Activated T-cell treated with anti-CD3 and anti-CD28 coated beads, Interleukin-2, amount 50 U/mL, for 72 hours (primary cell): Measurements from ENCODE around the gene ITGB6. TPM values are rescaled to one million over a fixed set of nuclear protein-coding genes. Genes with fewer than 3 reads are reported as not detected.
"Not testable (repeated sequence)": the region's sequence is repeated elsewhere in the genome, so short reads cannot be mapped to it uniquely, and the experiment has no call there.

Experiments used
- ATAC-seq, 2 donors: fragments of 150-1000 bp; cut with Tn5 transposase; replicated peaks in 1 of 2; 2 replicates each; pipeline ENCODE4 v1.10.0; 2021; ENCODE audit warnings: moderate library complexity in 2 of 2, mild to moderate bottlenecking in 1 of 2
- DNase-seq, 2 donors: peaks; one replicate each; pipeline ENCODE4 v3.0.0; 2021 to 2022; ENCODE audit warnings: mixed read lengths in 1 of 2
- H3K27ac Mint-ChIP-seq: one replicate; pipeline ENCODE4 v1.8.0; 2022; ENCODE audit warnings: mild to moderate bottlenecking, moderate library complexity, mixed read lengths
- H3K27me3 Mint-ChIP-seq: one replicate; pipeline ENCODE4 v1.8.0; 2022; ENCODE audit warnings: low read depth, mixed read lengths
- H3K36me3 Mint-ChIP-seq, 2 donors: one replicate each; pipeline ENCODE4 v1.8.0; 2022; ENCODE audit warnings: mixed read lengths in 2 of 2, mild to moderate bottlenecking in 1 of 2; ENCODE audit not compliant: insufficient read depth in 2 of 2
- H3K4me1 Mint-ChIP-seq: one replicate; pipeline ENCODE4 v1.8.0; 2022; ENCODE audit warnings: low read depth, mixed read lengths
- H3K4me3 Mint-ChIP-seq, 2 donors: one replicate each; pipeline ENCODE4 v1.8.0; 2022; ENCODE audit warnings: mild to moderate bottlenecking in 2 of 2, mixed read lengths in 2 of 2, moderate library complexity in 2 of 2
- H3K9me3 Mint-ChIP-seq, 2 donors: one replicate each; pipeline ENCODE4 v1.8.0; 2022; ENCODE audit warnings: mixed read lengths in 2 of 2
- total RNA-seq, 2 donors: library from RNA; stranded (reverse); gene quantifications; one replicate each; pipeline ENCODE4 v1.2.3, GENCODE V29; 2022

ITGB6 gene
- total RNA-seq, 2 donors from 2014 or later, result not detected

DNA sequence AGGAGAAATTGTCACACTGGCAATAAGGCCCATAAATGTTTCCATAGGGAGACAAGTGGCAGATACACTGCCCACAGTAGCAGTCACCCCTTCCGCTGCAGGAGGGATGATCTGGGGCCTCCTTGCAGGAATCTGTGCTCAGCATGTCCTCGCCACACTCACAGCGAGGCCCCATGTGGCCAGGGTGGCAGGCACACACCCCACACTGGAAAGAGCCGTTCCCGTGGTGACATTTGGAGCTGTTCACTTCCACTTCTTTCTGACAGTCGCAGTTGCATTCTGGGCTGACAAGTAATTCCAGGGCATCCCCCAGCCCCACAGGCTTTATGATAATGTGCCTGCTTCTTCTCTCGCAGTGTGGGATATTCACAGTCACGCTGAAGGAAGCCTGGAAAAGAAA, 62.6 kb downstream of the ITGB6 start:
- Mint-ChIP-seq H3K4me1 (no peaks in the 10 kb centered on the region), H3K4me3 (no peak overlapping the region), H3K27ac (no peak overlapping the region), H3K9me3 (peaks cover 0 to 3% of the 10 kb centered on the region in 2 donors), H3K36me3 (no peaks in the 10 kb centered on the region), H3K27me3 (peaks cover 15% of the 10 kb centered on the region)
- DNase-seq (no peak), ATAC-seq (no peak)

DNA sequence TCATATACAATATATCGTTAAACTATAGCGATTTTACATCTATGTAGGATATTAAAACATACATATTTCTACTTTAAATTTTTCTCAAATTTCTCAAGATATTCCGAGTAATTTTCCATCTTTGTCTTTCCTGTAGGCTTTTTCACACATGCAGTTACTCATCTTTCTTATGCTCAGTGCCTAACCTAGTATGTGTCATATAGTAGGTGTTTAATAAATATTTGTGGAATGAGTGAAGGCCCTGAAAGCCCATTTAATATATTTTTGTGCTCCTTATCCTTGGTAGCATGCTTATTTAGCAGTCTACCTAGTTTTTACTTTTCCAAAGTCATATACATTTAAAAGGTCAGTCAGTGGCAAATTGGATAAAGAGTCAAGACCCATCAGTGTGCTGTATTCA, 67.3 kb downstream of the ITGB6 start:
- ATAC-seq (no peak), DNase-seq (no peak)
- Mint-ChIP-seq H3K27ac (no peak overlapping the region), H3K4me3 (no peak overlapping the region), H3K27me3 (peaks cover 25% of the 10 kb centered on the region), H3K4me1 (no peaks in the 10 kb centered on the region), H3K9me3 (peaks cover 0 to 3% of the 10 kb centered on the region in 2 donors), H3K36me3 (no peaks in the 10 kb centered on the region)

DNA sequence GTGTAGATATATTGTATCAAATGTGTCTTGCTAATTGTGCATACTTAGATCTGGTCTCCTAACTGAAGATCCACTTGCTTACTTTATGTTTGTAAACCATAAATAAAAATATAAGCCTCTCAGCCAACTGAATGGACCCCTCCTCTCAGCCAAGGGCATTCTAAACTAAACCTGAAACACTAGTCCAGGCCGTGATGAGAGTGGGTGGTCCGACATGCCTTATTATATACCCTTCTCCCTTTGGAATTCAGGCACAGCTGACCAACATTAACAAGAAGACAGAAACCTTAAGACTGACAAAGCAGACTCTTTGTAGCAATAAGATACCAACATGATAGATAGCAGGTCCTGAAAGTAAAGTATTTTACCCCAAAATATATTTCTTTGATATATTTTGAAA, 73.3 kb downstream of the ITGB6 start:
- DNase-seq (no peak), ATAC-seq (no peak)
- H3K36me3 Mint-ChIP-seq, result no peaks in the 10 kb centered on the region
- H3K4me3 Mint-ChIP-seq, result no peak overlapping the region
- peaks cover 17% of the 10 kb centered on the region for H3K27me3 Mint-ChIP-seq
- no peaks in the 10 kb centered on the region for H3K9me3 Mint-ChIP-seq
- H3K27ac Mint-ChIP-seq, result no peak overlapping the region
- no peaks in the 10 kb centered on the region for H3K4me1 Mint-ChIP-seq

DNA sequence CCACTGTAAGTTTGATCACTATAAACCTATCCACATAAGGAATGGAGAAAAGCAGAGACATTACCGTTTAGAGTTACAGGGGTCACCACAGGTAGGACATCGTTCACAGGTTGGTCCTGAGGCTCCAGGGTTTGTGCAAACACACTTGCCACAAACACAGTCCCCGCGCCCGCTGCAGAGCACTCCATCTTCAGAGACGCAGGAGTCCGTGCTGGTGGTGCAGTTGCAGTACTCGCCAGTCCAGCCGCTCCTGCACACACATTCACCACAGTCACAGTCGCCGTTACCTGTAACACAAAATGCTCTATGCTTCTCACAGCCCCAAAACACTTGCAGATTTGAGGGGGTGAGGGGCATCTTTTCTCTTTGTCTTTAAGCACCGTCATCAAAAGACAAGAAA, 73.8 kb downstream of the ITGB6 start:
- H3K4me1 Mint-ChIP-seq, result no peaks in the 10 kb centered on the region
- H3K4me3 Mint-ChIP-seq, result no peak overlapping the region
- H3K27ac Mint-ChIP-seq, result no peak overlapping the region
- DNase-seq, result no peak
- H3K9me3 Mint-ChIP-seq, result no peaks in the 10 kb centered on the region
- H3K36me3 Mint-ChIP-seq, result no peaks in the 10 kb centered on the region
- peaks cover 17% of the 10 kb centered on the region for H3K27me3 Mint-ChIP-seq
- ATAC-seq, result no peak

DNA sequence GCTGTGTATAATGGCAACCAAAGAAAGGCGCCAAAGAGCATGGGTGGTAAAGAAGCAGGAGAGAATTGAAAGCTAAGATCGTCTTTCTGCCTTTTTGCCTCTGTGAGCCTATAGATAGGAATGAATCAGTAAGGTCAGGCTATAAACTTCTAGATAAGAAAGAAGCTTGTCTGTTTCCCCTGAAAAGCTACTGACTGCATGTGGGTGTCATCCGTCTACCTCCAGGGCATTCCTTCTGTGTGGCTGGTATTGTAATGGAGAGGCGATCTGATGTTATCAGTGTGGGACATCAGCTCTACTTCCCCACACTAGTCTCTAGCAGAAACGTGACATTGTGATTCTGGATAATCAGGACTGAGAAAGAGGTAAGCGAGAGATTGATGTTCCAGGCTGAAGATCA, 74.2 kb downstream of the ITGB6 start:
- no peak overlapping the region for H3K27ac Mint-ChIP-seq
- no peaks in the 10 kb centered on the region for H3K9me3 Mint-ChIP-seq
- H3K4me1 Mint-ChIP-seq, result no peaks in the 10 kb centered on the region
- no peak for DNase-seq
- no peak overlapping the region for H3K4me3 Mint-ChIP-seq
- no peak for ATAC-seq
- peaks cover 17% of the 10 kb centered on the region for H3K27me3 Mint-ChIP-seq
- no peaks in the 10 kb centered on the region for H3K36me3 Mint-ChIP-seq

DNA sequence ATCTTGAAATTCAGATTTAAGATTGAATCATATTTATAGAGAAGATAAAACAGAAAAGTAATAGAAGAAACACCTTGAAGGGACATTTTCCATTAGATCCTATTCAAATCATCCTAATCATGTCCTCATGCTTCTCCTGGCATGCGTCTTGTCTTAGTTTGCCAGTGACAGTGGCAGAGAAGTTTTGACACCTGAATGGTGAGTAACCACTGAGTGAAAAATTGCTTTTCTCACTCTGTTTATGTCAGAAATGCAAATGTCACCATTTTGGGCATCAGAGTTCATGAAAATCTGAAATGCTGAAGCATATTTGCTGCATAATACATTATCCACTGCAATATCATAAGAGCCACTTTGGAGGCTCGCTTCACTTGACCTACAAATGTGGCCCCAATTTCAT, 74.7 kb downstream of the ITGB6 start:
- Mint-ChIP-seq H3K4me3 (no peak overlapping the region), H3K4me1 (no peaks in the 10 kb centered on the region), H3K36me3 (no peaks in the 10 kb centered on the region), H3K27ac (no peak overlapping the region), H3K27me3 (peaks cover 17% of the 10 kb centered on the region), H3K9me3 (no peaks in the 10 kb centered on the region)
- ATAC-seq (no peak), DNase-seq (no peak)

DNA sequence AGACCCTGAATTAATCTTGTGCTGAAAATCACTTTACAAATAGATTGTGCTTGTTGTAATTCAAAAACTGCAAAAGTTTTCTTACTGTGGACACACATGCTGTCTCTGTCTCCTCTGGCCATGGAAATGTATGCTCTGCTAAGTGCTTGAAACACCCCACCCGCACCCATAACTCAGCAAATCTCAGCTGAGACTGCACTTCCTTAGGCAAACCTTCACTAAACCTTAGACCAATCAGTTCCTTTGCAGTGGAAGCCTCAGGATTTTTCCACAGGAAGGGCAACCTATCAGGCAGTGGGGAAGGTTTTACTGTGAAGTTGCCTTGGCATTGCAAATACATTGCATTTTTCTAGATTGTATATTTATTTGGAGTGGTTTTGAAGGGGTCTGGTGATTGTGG, 75.5 kb downstream of the ITGB6 start:
- Mint-ChIP-seq H3K4me1 (no peaks in the 10 kb centered on the region), H3K27me3 (peaks cover 17% of the 10 kb centered on the region), H3K36me3 (no peaks in the 10 kb centered on the region), H3K27ac (no peak overlapping the region), H3K4me3 (no peak overlapping the region), H3K9me3 (no peaks in the 10 kb centered on the region)
- DNase-seq, result no peak
- no peak for ATAC-seq

DNA sequence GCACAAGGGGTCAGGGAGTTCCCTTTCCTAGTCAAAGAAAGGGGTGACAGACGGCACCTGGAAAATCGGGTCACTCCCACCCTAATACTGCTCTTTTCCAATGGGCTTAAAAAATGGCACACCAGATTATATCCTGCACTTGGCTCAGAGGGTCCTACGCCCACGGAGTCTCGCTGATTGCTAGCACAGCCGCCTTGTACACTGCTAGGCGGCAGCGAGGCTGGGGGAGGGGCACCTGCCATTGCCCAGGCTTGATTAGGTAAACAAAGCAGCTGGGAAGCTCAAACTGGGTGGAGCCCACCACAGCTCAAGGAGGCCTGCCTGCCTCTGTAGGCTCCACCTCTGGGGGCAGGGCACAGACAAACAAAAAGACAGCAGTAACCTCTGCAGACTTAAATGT, 85.4 kb downstream of the ITGB6 start:
- not testable (repeated sequence) for H3K4me3 Mint-ChIP-seq, ATAC-seq, H3K27ac Mint-ChIP-seq, H3K4me1 Mint-ChIP-seq, H3K9me3 Mint-ChIP-seq, H3K36me3 Mint-ChIP-seq, DNase-seq
- H3K27me3 Mint-ChIP-seq, result peaks cover 13% of the 10 kb centered on the region

DNA sequence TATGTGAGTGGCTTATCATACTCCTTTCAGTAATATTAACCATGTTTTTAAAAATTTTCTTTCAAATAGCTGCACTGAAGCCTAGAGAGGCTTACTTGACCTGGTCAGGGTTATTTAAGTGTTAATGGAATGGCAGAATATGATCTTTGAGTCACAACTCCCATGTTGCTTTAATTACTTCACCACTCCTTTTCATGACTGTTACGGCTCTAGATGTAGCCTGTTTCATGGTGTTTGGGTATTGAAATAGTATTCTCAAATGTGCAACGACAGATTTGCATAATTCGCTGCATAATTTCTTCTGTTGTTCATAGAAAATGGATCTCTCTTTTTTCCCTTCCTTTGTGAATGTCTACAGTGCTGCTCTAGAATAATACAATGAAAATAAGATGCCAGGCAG, 86.1 kb downstream of the ITGB6 start:
- Mint-ChIP-seq H3K36me3 (no peaks in the 10 kb centered on the region), H3K27me3 (peaks cover 13% of the 10 kb centered on the region), H3K4me3 (no peak overlapping the region), H3K9me3 (no peaks in the 10 kb centered on the region), H3K27ac (no peak overlapping the region), H3K4me1 (peaks cover 7% of the 10 kb centered on the region)
- no peak for ATAC-seq
- DNase-seq, result no peak

DNA sequence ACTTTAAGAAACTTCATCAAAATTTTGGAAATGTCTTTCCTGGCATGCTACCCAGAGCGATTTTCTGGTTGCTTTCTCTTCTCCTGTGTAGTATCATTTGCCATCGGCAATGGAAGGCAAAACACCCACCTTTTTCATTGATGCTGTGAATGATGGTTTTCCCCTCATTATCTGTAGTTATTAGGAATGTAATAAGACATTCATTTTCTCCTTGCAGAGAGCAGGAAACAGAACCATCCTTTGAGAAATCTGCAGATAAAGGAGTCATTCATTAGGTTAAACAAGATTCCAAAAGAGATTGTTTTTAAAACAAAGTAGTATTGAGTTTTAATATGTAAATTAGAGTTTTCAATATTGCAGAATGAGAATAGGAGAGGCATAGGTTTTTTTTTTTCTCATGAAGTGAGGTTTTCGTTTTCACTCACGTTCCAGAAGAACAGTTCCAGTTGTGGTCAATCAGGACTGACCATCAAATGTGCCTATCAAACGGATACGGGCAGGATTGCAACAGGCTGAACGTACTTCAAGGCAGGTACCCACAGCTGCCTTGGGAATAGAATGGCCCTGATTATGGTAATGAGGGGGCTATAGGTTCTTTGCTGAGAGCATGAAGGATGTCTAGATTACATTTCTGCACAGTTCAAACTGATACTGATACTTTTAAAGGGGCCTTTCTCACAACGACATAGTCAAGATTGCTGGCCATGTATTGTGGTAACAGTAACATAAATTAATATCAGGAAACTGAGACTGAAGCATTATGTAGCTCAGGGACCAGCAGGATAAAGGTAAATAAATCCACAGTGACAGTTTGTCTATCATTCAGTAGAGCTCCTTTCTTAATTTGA, 87.9 kb downstream of the ITGB6 start:
- H3K9me3 Mint-ChIP-seq, result no peaks in the 10 kb centered on the region
- DNase-seq (no peak), ATAC-seq (peak in 1 of 2 donors; percentile 11)
- peaks cover 7% of the 10 kb centered on the region for H3K4me1 Mint-ChIP-seq
- H3K27ac Mint-ChIP-seq, result no peak overlapping the region
- H3K36me3 Mint-ChIP-seq, result no peaks in the 10 kb centered on the region
- peaks cover 13% of the 10 kb centered on the region for H3K27me3 Mint-ChIP-seq
- H3K4me3 Mint-ChIP-seq, result no peak overlapping the region

DNA sequence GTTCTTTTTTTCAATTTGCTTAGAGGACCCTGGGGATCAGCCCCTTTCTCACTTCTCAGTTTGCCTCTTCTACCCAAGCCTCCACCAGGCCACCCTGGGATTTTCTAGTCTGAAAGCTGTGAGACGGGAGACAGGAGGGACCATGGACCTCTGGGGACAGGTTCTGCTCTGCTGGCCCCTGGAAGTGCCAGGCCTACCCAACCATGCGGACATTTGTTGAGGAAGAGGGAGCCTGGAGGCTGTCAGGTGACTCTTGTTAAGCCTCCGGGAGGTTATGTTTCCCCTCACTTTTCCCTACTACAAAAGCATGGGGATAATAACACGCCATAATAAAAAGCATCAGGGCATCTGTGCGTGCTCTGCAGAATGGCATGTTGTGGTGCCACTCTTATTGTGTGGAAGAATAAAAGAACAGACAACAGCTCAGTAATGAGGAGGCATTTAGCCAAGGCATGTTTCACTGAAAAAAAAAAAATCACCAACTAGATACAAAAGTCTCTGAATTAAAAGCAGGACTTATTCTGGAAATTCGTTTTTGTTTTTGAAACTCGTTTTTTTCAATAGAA, 89.3 kb downstream of the ITGB6 start:
- H3K4me3 Mint-ChIP-seq, result no peak overlapping the region
- H3K4me1 Mint-ChIP-seq, result peaks cover 7% of the 10 kb centered on the region
- ATAC-seq, result no peak
- DNase-seq, result no peak
- H3K36me3 Mint-ChIP-seq, result no peaks in the 10 kb centered on the region
- H3K9me3 Mint-ChIP-seq, result no peaks in the 10 kb centered on the region
- peaks cover 13% of the 10 kb centered on the region for H3K27me3 Mint-ChIP-seq
- H3K27ac Mint-ChIP-seq, result no peak overlapping the region

DNA sequence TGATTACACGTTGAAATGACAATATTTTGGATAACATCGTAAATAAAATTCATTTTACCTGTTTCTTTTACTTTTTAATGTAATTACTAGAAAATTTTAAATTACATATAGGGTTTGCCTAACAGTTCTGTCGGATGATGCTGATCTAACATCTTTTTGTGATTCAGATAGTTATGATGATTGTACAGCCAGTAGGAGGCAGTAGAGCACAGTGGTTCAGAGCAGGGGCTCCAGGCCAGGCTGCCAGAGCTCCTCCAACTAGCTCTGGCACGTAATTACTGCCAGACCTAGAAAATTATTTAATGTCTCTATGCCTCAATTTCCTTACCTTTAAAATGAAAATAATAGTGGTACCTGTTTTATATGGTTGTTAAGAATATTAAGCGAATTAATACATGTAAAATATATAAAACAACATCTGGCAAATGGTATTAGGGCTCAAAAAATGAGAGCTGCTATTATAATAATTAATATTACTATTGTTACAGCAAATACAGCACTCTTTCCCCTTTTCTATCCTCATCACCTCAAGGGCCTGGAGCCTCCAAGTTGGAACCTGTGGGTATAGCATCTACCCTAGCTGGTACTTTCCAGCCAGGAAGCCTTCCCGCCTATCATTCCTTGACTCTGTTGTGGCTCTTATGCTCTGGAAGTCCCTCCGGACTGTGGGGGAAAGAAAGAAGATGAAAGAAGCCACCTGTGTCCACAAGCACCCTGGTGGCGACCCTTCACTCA, 90.0 kb downstream of the ITGB6 start:
- peaks cover 7% of the 10 kb centered on the region for H3K4me1 Mint-ChIP-seq
- H3K4me3 Mint-ChIP-seq, result no peak overlapping the region
- no peaks in the 10 kb centered on the region for H3K36me3 Mint-ChIP-seq
- H3K27ac Mint-ChIP-seq, result no peak overlapping the region
- no peaks in the 10 kb centered on the region for H3K9me3 Mint-ChIP-seq
- peak; percentile 74 to 76 for ATAC-seq
- DNase-seq, result peak; percentile 53 to 64
- H3K27me3 Mint-ChIP-seq, result peaks cover 13% of the 10 kb centered on the region

DNA sequence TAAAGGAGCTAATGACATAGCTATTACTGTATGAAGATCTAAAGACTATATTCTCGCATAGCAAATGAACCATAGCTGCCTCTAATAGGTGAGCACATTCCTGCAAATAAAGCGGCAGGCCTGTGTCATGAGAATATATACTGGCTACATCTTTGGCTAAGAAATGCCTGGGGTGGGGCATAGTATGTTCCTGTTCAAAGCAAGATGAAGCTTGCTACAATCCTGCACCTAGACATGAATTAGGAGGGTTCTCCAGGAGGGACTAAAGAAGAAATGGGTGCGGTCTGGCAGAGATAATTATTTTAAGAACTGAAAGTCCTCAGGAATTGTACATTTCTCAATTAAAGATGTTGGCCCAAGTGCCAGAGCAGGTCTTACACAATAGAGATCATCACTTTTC, 90.8 kb downstream of the ITGB6 start:
- Mint-ChIP-seq H3K27ac (no peak overlapping the region), H3K9me3 (no peaks in the 10 kb centered on the region), H3K27me3 (peaks cover 19% of the 10 kb centered on the region), H3K4me3 (no peak overlapping the region), H3K4me1 (peaks cover 7% of the 10 kb centered on the region), H3K36me3 (no peaks in the 10 kb centered on the region)
- DNase-seq, result no peak
- ATAC-seq, result no peak
